Measurements from ENCODE around the gene XYLT1. TPM values are rescaled to one million over a fixed set of nuclear protein-coding genes. Genes with fewer than 3 reads are reported as not detected.
A peak's percentile ranks its signal among the peaks of the same experiment; 100 is the strongest.
"Not testable (repeated sequence)": the region's sequence is repeated elsewhere in the genome, so short reads cannot be mapped to it uniquely, and the experiment has no call there.

Gene XYLT1
- total RNA-seq, 3 donors from 2014 or later: 1.9 to 3.1 (median 2.3) TPM

DNA sequence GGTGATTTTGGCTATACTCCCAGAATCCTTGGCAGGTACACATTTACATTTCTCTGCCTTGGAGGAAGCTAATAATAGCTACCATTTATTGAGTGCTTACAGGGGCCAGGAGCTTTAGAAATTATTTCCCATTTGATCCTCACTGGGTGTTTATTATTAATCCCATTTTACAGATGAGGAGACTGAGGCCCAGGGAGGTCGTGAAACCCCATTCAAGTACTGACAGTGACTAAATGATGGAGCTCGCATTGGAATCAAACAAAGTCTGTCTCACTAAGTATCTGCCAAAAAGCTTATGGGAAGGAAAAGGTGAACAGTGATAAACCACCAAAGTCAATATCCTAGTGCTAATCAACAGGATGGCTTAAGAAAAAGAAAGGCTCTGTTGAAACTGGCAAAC is 33.3 kb upstream of the XYLT1 start:
- peaks cover 2% of the 10 kb centered on the region for H3K27me3 Mint-ChIP-seq (ENCODE audit: low read depth)
- no peak for DNase-seq
- H3K4me3 Mint-ChIP-seq: no peak overlapping the region
- ATAC-seq: no peak
- no peaks in the 10 kb centered on the region for H3K4me1 Mint-ChIP-seq (ENCODE audit: low read depth)
- H3K36me3 Mint-ChIP-seq (ENCODE audit: insufficient read depth): no peaks in the 10 kb centered on the region
- peaks cover 5% of the 10 kb centered on the region for H3K9me3 Mint-ChIP-seq

DNA sequence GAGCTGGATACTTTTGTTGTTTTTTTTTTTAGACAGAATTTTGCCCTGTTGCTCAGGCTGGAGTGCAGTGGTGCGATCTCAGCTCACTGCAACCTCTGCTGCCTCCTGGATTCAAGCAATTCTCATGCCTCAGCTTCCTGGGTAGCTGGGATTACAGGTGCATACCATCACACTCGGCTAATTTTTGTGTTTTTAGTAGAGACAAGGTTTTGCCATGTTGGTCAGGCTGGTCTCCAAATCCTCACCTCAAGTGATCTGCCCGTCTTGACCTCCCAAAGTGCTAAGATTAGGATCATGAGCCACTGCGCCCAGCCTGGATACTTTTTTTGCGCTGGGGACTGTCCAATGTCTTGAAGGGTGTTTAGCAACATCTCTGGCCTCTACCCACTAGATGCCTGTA is 32.6 kb upstream of the XYLT1 start:
- H3K9me3 Mint-ChIP-seq: peaks cover 1% of the 10 kb centered on the region
- no peak overlapping the region for H3K4me3 Mint-ChIP-seq
- H3K36me3 Mint-ChIP-seq (ENCODE audit: insufficient read depth): no peaks in the 10 kb centered on the region
- ATAC-seq (no peak), DNase-seq (no peak)
- peaks cover 2% of the 10 kb centered on the region for H3K27me3 Mint-ChIP-seq (ENCODE audit: low read depth)
- no peaks in the 10 kb centered on the region for H3K4me1 Mint-ChIP-seq (ENCODE audit: low read depth)

- H3K4me3 Mint-ChIP-seq: no peak overlapping the region
- DNase-seq (no peak), ATAC-seq (no peak)
Observed at GRCh38 chr16:17501321-17501720, 30.6 kb upstream of the XYLT1 start.

GRCh38 chr16:17499223-17499902 is 28.6 kb upstream of the XYLT1 start:
- no peaks in the 10 kb centered on the region for H3K4me1 Mint-ChIP-seq (ENCODE audit: low read depth)
- no peaks in the 10 kb centered on the region for H3K36me3 Mint-ChIP-seq (ENCODE audit: insufficient read depth)
- DNase-seq (no peak), ATAC-seq (no peak)
- H3K4me3 Mint-ChIP-seq: no peak overlapping the region
- no peaks in the 10 kb centered on the region for H3K9me3 Mint-ChIP-seq
- peaks cover 2% of the 10 kb centered on the region for H3K27me3 Mint-ChIP-seq (ENCODE audit: low read depth)

More at GRCh38 chr16:17501321-17501720, 30.6 kb upstream of the XYLT1 start:
- no peaks in the 10 kb centered on the region for H3K9me3 Mint-ChIP-seq
- H3K4me1 Mint-ChIP-seq (ENCODE audit: low read depth): no peaks in the 10 kb centered on the region
- H3K27me3 Mint-ChIP-seq (ENCODE audit: low read depth): peaks cover 2% of the 10 kb centered on the region
- no peaks in the 10 kb centered on the region for H3K36me3 Mint-ChIP-seq (ENCODE audit: insufficient read depth)

DNA sequence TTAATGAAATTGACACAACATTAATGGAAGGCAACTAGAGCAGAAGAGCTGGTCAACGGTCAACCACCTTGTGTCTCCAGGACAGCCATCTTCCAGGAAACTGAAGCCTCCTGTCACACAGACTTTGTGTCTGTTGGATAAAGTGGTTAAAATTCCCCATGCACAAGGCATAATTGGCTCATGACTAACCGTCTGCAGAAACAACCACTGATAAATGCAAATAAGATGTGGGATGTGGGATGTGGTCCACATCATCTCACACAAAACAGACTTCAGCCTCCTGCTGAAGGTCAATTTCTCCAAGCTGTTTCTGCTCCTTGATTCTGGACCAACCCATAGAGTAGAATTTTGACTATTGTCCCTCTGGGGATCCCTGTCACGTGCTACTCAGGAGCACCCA is 26.9 kb upstream of the XYLT1 start:
- ATAC-seq (no peak), DNase-seq (no peak)
- H3K4me1 Mint-ChIP-seq (ENCODE audit: low read depth): no peaks in the 10 kb centered on the region
- H3K4me3 Mint-ChIP-seq: no peak overlapping the region
- peaks cover under 1% of the 10 kb centered on the region for H3K27me3 Mint-ChIP-seq (ENCODE audit: low read depth)
- no peaks in the 10 kb centered on the region for H3K36me3 Mint-ChIP-seq (ENCODE audit: insufficient read depth)
- no peaks in the 10 kb centered on the region for H3K9me3 Mint-ChIP-seq

DNA sequence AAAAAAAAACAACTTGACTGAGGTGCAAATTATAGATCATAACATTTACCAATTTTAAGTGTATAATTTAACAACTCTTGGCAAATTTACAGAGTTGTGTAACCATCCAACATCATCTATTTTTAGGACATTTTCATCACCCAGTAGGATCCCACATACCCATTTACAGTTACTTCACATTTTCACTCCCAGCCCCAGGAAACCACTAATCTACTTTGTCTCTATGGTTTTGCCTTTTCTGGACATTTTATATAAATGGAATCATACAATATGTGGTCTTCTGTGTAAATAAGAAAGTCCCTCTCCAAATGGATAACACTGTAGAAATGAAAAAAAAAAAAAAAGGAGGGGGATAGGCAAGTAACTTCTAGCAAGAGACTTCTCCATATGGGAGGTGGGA is 26.1 kb upstream of the XYLT1 start:
- Mint-ChIP-seq H3K27me3 (ENCODE audit: low read depth) (no peaks in the 10 kb centered on the region), H3K36me3 (ENCODE audit: insufficient read depth) (no peaks in the 10 kb centered on the region), H3K4me3 (no peak overlapping the region), H3K9me3 (no peaks in the 10 kb centered on the region), H3K4me1 (ENCODE audit: low read depth) (no peaks in the 10 kb centered on the region)
- DNase-seq (no peak), ATAC-seq (no peak)

DNA sequence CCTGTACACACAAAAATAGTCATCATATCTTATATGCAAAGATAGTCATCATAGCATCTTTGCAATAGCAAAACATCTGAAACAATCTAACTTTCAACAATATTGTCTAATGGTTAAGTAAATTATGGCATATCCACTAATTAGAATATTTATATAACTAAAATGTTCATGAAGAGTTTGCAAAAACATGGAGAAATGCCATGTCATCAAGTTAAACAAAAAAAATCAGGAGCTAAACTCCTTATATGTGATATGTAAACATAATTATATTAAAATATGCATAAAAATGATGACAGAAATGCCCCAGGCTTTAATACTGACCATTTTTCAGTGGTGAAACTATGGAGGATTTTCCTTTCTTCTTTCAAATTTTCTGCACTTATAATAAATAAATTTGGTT is 22.3 kb upstream of the XYLT1 start:
- Mint-ChIP-seq H3K4me3 (no peak overlapping the region), H3K4me1 (ENCODE audit: low read depth) (no peaks in the 10 kb centered on the region), H3K9me3 (no peaks in the 10 kb centered on the region), H3K27me3 (ENCODE audit: low read depth) (no peaks in the 10 kb centered on the region), H3K36me3 (ENCODE audit: insufficient read depth) (no peaks in the 10 kb centered on the region)
- DNase-seq (no peak), ATAC-seq (no peak)

- no peak for DNase-seq
- ATAC-seq: no peak
- Mint-ChIP-seq H3K9me3 (no peaks in the 10 kb centered on the region), H3K4me1 (ENCODE audit: low read depth) (no peaks in the 10 kb centered on the region), H3K27me3 (ENCODE audit: low read depth) (no peaks in the 10 kb centered on the region), H3K36me3 (ENCODE audit: insufficient read depth) (no peaks in the 10 kb centered on the region), H3K4me3 (no peak overlapping the region)
Observed at GRCh38 chr16:17491140-17491662, 20.4 kb upstream of the XYLT1 start.

GRCh38 chr16:17488506-17488905 is 17.7 kb upstream of the XYLT1 start:
- H3K9me3 Mint-ChIP-seq: no peaks in the 10 kb centered on the region
- no peaks in the 10 kb centered on the region for H3K36me3 Mint-ChIP-seq (ENCODE audit: insufficient read depth)
- no peak for DNase-seq
- H3K4me1 Mint-ChIP-seq (ENCODE audit: low read depth): no peaks in the 10 kb centered on the region
- no peak overlapping the region for H3K4me3 Mint-ChIP-seq
- peaks cover 4% of the 10 kb centered on the region for H3K27me3 Mint-ChIP-seq (ENCODE audit: low read depth)
- no peak for ATAC-seq

- ATAC-seq: no peak
- Mint-ChIP-seq H3K4me3 (no peak overlapping the region), H3K27me3 (ENCODE audit: low read depth) (peaks cover 16% of the 10 kb centered on the region), H3K4me1 (ENCODE audit: low read depth) (no peaks in the 10 kb centered on the region), H3K36me3 (ENCODE audit: insufficient read depth) (no peaks in the 10 kb centered on the region), H3K9me3 (no peaks in the 10 kb centered on the region)
- DNase-seq: no peak
Observed at GRCh38 chr16:17483351-17483750, 12.6 kb upstream of the XYLT1 start.

- H3K4me1 Mint-ChIP-seq (ENCODE audit: low read depth); H3K36me3 Mint-ChIP-seq (ENCODE audit: insufficient read depth); H3K4me3 Mint-ChIP-seq; ATAC-seq; DNase-seq; H3K9me3 Mint-ChIP-seq: not testable (repeated sequence)
- peaks cover 16% of the 10 kb centered on the region for H3K27me3 Mint-ChIP-seq (ENCODE audit: low read depth)
Observed at GRCh38 chr16:17482341-17482740, 11.6 kb upstream of the XYLT1 start.

- DNase-seq (no peak), ATAC-seq (no peak)
- Mint-ChIP-seq H3K4me1 (ENCODE audit: low read depth) (peaks cover 1% of the 10 kb centered on the region), H3K36me3 (ENCODE audit: insufficient read depth) (no peaks in the 10 kb centered on the region), H3K27me3 (ENCODE audit: low read depth) (peaks cover 16% of the 10 kb centered on the region), H3K9me3 (no peaks in the 10 kb centered on the region), H3K4me3 (no peak overlapping the region)
Observed at GRCh38 chr16:17481736-17482135, 11.0 kb upstream of the XYLT1 start.

DNA sequence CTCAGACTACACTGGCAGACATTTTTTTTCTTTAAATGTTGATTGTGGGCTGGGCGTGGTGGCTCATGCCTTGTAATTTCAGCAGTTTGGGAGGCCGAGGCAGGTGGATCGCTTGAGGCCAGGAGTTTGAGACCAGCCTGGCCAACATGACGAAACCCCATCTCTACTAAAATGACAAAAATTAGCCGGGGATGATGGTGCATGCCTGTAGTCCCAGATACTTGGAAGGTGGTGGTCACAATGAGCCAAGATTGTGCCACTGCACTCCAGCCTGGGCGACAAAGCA is 6.4 kb upstream of the XYLT1 start:
- not testable (repeated sequence) for ATAC-seq; H3K36me3 Mint-ChIP-seq (ENCODE audit: insufficient read depth); H3K4me3 Mint-ChIP-seq; DNase-seq; H3K9me3 Mint-ChIP-seq
- H3K27me3 Mint-ChIP-seq (ENCODE audit: low read depth): peaks cover 11% of the 10 kb centered on the region
- peaks cover 23% of the 10 kb centered on the region for H3K4me1 Mint-ChIP-seq (ENCODE audit: low read depth)

GRCh38 chr16:17476414-17477259 is 5.9 kb upstream of the XYLT1 start:
- no peaks in the 10 kb centered on the region for H3K9me3 Mint-ChIP-seq
- peak; percentile 32 for DNase-seq

GRCh38 chr16:17475104-17475503 is 4.3 kb upstream of the XYLT1 start:
- Mint-ChIP-seq H3K27me3 (ENCODE audit: low read depth) (peaks cover 7% of the 10 kb centered on the region), H3K36me3 (ENCODE audit: insufficient read depth) (no peaks in the 10 kb centered on the region), H3K9me3 (no peaks in the 10 kb centered on the region), H3K4me3 (no peak overlapping the region), H3K4me1 (ENCODE audit: low read depth) (peaks cover 24% of the 10 kb centered on the region)
- DNase-seq (no peak), ATAC-seq (no peak)

More at GRCh38 chr16:17476414-17477259, 5.9 kb upstream of the XYLT1 start:
- ATAC-seq: peak; percentile 40 to 64
- Mint-ChIP-seq H3K36me3 (ENCODE audit: insufficient read depth) (no peaks in the 10 kb centered on the region), H3K4me1 (ENCODE audit: low read depth) (peaks cover 23% of the 10 kb centered on the region), H3K27me3 (ENCODE audit: low read depth) (peaks cover 11% of the 10 kb centered on the region), H3K4me3 (no peak overlapping the region)

Measured in activated T-cell treated with anti-CD3 and anti-CD28 coated beads, Interleukin-2, amount 50 U/mL, for 4 hours (primary cell).